Measurements from ENCODE around the gene TRIO.
A peak's percentile ranks its signal among the peaks of the same experiment; 100 is the strongest.

TRIO gene

GRCh38 chr5:14252793-14253192, 109.7 kb downstream of the TRIO start:
- DNase-seq = no peak

- no peak for DNase-seq
These were observed 111.5 kb downstream of the TRIO start for GRCh38 chr5:14254686-14255085.

- DNase-seq = no peak
These were observed 113.0 kb downstream of the TRIO start for GRCh38 chr5:14256026-14256690.

- no peak for DNase-seq
These were observed 113.7 kb downstream of the TRIO start for GRCh38 chr5:14256756-14257393.

- no peak for DNase-seq
These were observed 114.9 kb downstream of the TRIO start for GRCh38 chr5:14257995-14258403.

- DNase-seq = no peak
These were observed 115.7 kb downstream of the TRIO start for GRCh38 chr5:14258840-14259239.

GRCh38 chr5:14260637-14261036, 117.5 kb downstream of the TRIO start:
- no peak for DNase-seq

GRCh38 chr5:14261235-14261634, 118.1 kb downstream of the TRIO start:
- no peak for DNase-seq

GRCh38 chr5:14261856-14262611, 118.9 kb downstream of the TRIO start:
- no peak for DNase-seq

- no peak for DNase-seq
These were observed 120.0 kb downstream of the TRIO start for GRCh38 chr5:14263113-14263512.

- DNase-seq = no peak
These were observed 120.6 kb downstream of the TRIO start for GRCh38 chr5:14263699-14264098.

GRCh38 chr5:14264605-14265316, 121.6 kb downstream of the TRIO start:
- peak; percentile 75 for DNase-seq

- DNase-seq = no peak
These were observed 122.4 kb downstream of the TRIO start for GRCh38 chr5:14265570-14265969.

- DNase-seq = no peak
These were observed 123.0 kb downstream of the TRIO start for GRCh38 chr5:14266171-14266570.

- no peak for DNase-seq
These were observed 123.5 kb downstream of the TRIO start for GRCh38 chr5:14266686-14267085.

- DNase-seq = no peak
These were observed 124.2 kb downstream of the TRIO start for GRCh38 chr5:14267166-14267838.

GRCh38 chr5:14267991-14268708, 125.0 kb downstream of the TRIO start:
- no peak for DNase-seq

GRCh38 chr5:14268738-14269137, 125.6 kb downstream of the TRIO start:
- no peak for DNase-seq

GRCh38 chr5:14269395-14269794, 126.3 kb downstream of the TRIO start:
- DNase-seq = no peak

- no peak for DNase-seq
These were observed 127.1 kb downstream of the TRIO start for GRCh38 chr5:14270209-14270702.

- no peak for DNase-seq
These were observed 129.5 kb downstream of the TRIO start for GRCh38 chr5:14272548-14273205.
